ENCODE measurements around the gene MAML2. TPM values are rescaled to one million over a fixed set of nuclear protein-coding genes. Genes with fewer than 3 reads are reported as not detected.

The MAML2 gene
- total and polyA plus RNA-seq, 10 donors, result 2.7 to 43.4 (median 27.2) TPM

DNA sequence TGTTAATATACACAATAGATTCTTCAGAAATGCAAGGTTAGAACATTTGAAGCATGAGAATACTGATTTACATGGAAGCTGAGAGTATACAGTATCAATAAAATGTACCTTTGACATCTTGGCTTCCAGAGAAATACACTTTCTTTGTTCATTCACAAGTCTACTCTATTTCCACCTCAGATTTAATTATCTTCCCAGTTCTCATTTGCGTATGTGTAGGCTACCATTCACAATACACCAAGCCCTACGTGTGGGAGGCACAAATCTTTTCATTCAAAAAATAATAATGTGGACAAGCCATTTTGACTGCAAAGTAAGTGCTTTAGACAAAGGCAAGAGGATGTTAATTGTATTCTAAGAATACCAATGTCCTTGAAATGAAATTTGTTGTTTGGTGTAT is 286.4 kb downstream of the MAML2 start:
- intact Hi-C loops (cut with DNase I; ENCODE audit: low total_unique reads), result no loop called here
- Histone ChIP-seq H3K9me3 (no peaks in the 10 kb centered on the region), H3K4me1 (peaks cover 5 to 47% (median 20%) of the 10 kb centered on the region in 6 donors), H3K36me3 (peaks cover 0 to 8% (median 0%) of the 10 kb centered on the region in 6 donors), H3K27ac (no peak overlapping the region), H3K4me3 (no peak overlapping the region), H3K27me3 (replicated peaks in 1 of 7) (no peaks in the 10 kb centered on the region)
- 89 to 97% (median 93%) methylated on average over 2 of the region's 2 CpGs for WGBS, 5 donors
- no peak for DNase-seq
- TF ChIP-seq POLR2A (IDR thresholded peaks at IDR 0.05) (no peak), POLR2AphosphoS5 (IDR thresholded peaks at IDR 0.05) (no peak)
- TF ChIP-seq, protein P1, sequence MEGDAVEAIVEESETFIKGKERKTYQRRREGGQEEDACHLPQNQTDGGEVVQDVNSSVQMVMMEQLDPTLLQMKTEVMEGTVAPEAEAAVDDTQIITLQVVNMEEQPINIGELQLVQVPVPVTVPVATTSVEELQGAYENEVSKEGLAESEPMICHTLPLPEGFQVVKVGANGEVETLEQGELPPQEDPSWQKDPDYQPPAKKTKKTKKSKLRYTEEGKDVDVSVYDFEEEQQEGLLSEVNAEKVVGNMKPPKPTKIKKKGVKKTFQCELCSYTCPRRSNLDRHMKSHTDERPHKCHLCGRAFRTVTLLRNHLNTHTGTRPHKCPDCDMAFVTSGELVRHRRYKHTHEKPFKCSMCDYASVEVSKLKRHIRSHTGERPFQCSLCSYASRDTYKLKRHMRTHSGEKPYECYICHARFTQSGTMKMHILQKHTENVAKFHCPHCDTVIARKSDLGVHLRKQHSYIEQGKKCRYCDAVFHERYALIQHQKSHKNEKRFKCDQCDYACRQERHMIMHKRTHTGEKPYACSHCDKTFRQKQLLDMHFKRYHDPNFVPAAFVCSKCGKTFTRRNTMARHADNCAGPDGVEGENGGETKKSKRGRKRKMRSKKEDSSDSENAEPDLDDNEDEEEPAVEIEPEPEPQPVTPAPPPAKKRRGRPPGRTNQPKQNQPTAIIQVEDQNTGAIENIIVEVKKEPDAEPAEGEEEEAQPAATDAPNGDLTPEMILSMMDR (IDR thresholded peaks at IDR 0.05 in 8 of 11, conservative IDR thresholded peaks at IDR 0.05 in 3 of 11), result no peak

DNA sequence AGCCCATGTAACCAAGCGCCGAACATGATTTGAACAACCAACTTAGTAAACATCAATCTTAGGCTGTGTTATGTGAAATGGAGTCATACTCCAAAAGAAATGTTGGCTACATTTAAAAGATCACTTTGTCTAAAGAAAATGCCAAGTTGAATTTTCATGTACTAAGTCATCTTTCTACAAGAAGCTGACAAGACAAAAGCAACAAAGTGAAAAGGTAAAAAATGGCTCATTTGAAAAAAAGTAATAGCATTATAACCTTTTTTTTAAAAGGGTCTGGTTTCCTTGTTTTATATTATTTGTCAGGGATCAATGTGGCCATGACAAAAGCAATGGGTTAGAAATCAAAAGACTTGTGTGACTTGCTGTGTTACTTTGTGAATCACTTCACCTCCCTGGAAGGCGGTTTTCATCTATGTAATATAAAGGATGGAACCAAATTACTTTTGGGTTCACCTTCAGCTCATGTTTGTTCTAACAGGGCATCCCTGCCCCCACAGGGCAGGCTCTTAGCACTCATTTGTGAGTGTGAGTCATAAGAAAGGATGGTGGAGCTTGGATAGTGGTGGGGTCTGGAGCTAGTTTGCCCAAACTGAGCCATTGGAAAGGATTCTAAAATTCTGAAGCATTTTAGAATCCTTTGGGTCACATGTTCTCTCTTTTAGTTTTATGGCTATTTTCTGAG is 287.1 kb downstream of the MAML2 start:
- TF ChIP-seq POLR2A (IDR thresholded peaks at IDR 0.05) (no peak), POLR2AphosphoS5 (IDR thresholded peaks at IDR 0.05) (no peak)
- TF ChIP-seq, protein P1 (IDR thresholded peaks at IDR 0.05 in 8 of 11, conservative IDR thresholded peaks at IDR 0.05 in 3 of 11), result no peak
- Histone ChIP-seq H3K27me3 (replicated peaks in 1 of 7) (no peaks in the 10 kb centered on the region), H3K36me3 (peaks cover 0 to 4% (median 0%) of the 10 kb centered on the region in 6 donors), H3K27ac (peak overlapping the region in 3 of 8 donors; percentile 15 to 47 (median 24)), H3K4me3 (no peak overlapping the region), H3K9me3 (no peaks in the 10 kb centered on the region), H3K4me1 (peaks cover 5 to 46% (median 16%) of the 10 kb centered on the region in 6 donors)
- DNase-seq, result no peak
- intact Hi-C loops (cut with DNase I; ENCODE audit: low total_unique reads), result no loop called here
- 82 to 93% (median 85%) methylated on average over 3 of the region's 3 CpGs for WGBS, 5 donors

DNA sequence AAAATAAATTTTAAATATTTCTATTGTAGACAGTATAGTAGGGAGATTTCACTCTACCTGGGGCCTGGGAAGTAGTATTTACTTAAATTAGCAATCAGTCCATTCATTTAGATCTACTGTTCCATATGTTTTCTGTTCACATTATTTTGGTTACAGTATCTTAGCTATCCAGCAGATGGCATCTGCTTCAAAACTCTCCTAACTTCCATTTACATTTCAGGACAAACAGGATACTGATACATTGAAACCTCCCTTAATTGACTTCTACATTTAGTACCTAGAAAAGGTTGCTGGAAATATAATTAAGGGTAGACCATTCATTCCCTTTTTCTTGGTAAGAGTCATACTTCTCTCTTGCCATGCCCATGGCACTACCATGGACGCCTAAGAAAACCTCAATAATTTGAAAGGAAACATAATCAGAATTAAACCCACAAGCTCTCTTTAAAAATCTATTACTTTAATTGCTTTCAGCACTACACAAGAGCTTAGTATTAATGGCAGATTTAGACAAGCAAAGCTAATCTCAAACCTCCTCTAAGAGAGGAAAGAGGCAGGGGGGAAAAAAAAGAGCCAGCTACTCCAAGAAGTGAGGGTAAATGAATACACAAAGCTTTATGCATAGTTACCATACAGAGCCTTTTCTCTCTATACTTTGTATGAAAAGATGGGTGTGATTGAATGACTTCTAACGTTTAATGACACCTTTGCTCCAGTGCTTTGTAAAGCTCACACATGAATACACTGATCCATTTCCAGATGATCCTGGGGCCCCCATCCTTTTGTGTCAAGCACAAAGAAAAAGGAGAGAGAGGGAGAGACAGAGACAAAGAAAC is 287.9 kb downstream of the MAML2 start:
- no peaks in the 10 kb centered on the region for H3K36me3 ChIP-seq
- 52 to 75% (median 64%) methylated on average over 2 of the region's 2 CpGs for whole genome bisulfite sequencing, 5 donors
- H3K4me3 ChIP-seq, result no peak overlapping the region
- TF ChIP-seq, protein P1 (IDR thresholded peaks at IDR 0.05 in 8 of 11, conservative IDR thresholded peaks at IDR 0.05 in 3 of 11), result peak; percentile 26 to 73 (median 59)
- no peak for TF ChIP-seq POLR2A (IDR thresholded peaks at IDR 0.05)
- peak overlapping the region in 5 of 8 donors; percentile 1 to 47 (median 24) for H3K27ac ChIP-seq
- intact Hi-C loops (cut with DNase I; ENCODE audit: low total_unique reads), result loop anchor here (5.0 kb wide), 1 partner anchor 287 kb away; the partner anchor contains the start of gene MAML2
- no peaks in the 10 kb centered on the region for H3K9me3 ChIP-seq
- no peak for DNase-seq
- no peaks in the 10 kb centered on the region for H3K27me3 ChIP-seq (replicated peaks in 1 of 7)
- H3K4me1 ChIP-seq, result peaks cover 5 to 48% (median 16%) of the 10 kb centered on the region in 6 donors

All from spleen (tissue), 11 donors.